GOT3 (cell line): Measurements from ENCODE around the gene TRIM45.

ENCODE experiments used
- DNase-seq: peaks from one replicate; lab custom pipeline; 2025; ENCODE audit warnings: mixed read lengths; lab: John Stamatoyannopoulos, UW

TRIM45 gene

GRCh38 chr1:117098287-117098890 is 23.2 kb downstream of the TRIM45 start:
- no peak for DNase-seq

- DNase-seq, result no peak
Observed at GRCh38 chr1:117097443-117097842, 24.1 kb downstream of the TRIM45 start.

GRCh38 chr1:117096951-117097408 is 24.6 kb downstream of the TRIM45 start:
- DNase-seq, result no peak

- DNase-seq, result no peak
Observed at GRCh38 chr1:117094841-117095604, 26.5 kb downstream of the TRIM45 start.

GRCh38 chr1:117093870-117094621 is 27.5 kb downstream of the TRIM45 start:
- no peak for DNase-seq

GRCh38 chr1:117093091-117093534 is 28.4 kb downstream of the TRIM45 start:
- no peak for DNase-seq

- no peak for DNase-seq
Observed at GRCh38 chr1:117092594-117092993, 29.0 kb downstream of the TRIM45 start.

GRCh38 chr1:117089996-117090395 is 31.6 kb downstream of the TRIM45 start:
- no peak for DNase-seq

- no peak for DNase-seq
Observed at GRCh38 chr1:117087686-117088085, 33.9 kb downstream of the TRIM45 start.

GRCh38 chr1:117084231-117084630 is 37.3 kb downstream of the TRIM45 start:
- DNase-seq, result no peak

GRCh38 chr1:117079737-117080136 is 41.8 kb downstream of the TRIM45 start:
- no peak for DNase-seq

GRCh38 chr1:117077267-117077666 is 44.3 kb downstream of the TRIM45 start:
- DNase-seq, result no peak

GRCh38 chr1:117076648-117077047 is 44.9 kb downstream of the TRIM45 start:
- no peak for DNase-seq

GRCh38 chr1:117070124-117070523 is 51.4 kb downstream of the TRIM45 start:
- DNase-seq, result no peak

- no peak for DNase-seq
Observed at GRCh38 chr1:117069220-117069844, 52.2 kb downstream of the TRIM45 start.

GRCh38 chr1:117068580-117068979 is 53.0 kb downstream of the TRIM45 start:
- DNase-seq, result no peak

- DNase-seq, result no peak
Observed at GRCh38 chr1:117067533-117068370, 53.8 kb downstream of the TRIM45 start.

GRCh38 chr1:117066367-117066766 is 55.2 kb downstream of the TRIM45 start:
- no peak for DNase-seq

- no peak for DNase-seq
Observed at GRCh38 chr1:117061986-117062415, 59.5 kb downstream of the TRIM45 start.
